H1 (cell line): ENCODE measurements around the gene UBE2A. TPM values are rescaled to one million over a fixed set of nuclear protein-coding genes. Genes with fewer than 3 reads are reported as not detected.

Experiments used
- CTCF ChIA-PET: fragments of 300-600 bp; sonication (Branson Sonifier 250); formaldehyde crosslinking; loops from one replicate; lab custom pipeline; 2021; ENCODE audit not compliant: partially characterized antibody; lab: Charles Lee
- POLR2A ChIA-PET: fragments of 300-600 bp; sonication (Branson Sonifier 250); formaldehyde crosslinking; loops from one replicate; lab custom pipeline; 2021; ENCODE audit warnings: inconsistent platforms; ENCODE audit not compliant: partially characterized antibody; lab: Charles Lee
- DNase-seq, 2 experiments: peaks; one replicate each; pipeline versions ENCODE4 v3.0.0 to v3.0.0-alpha.2; 2010 to 2022; ENCODE audit warnings: low spot score in 2 of 2, low read depth in 1 of 2, mixed read lengths in 1 of 2
- FAIRE-seq: peaks from 2 replicates; lab custom pipeline; 2011; peaks lifted over from hg19 to GRCh38; lab: Jason Lieb, UNC
- H2AFZ ChIP-seq: 2 replicates; pipeline ENCODE4 v1.8.1; 2012; ENCODE audit warnings: low read length, inconsistent platforms
- H2AK5ac ChIP-seq: 2 replicates; pipeline ENCODE4 v1.6.1; 2013; ENCODE audit warnings: low read depth, low read length
- H2BK120ac ChIP-seq: replicated peaks from 2 replicates; pipeline ENCODE3; 2013; ENCODE audit warnings: low read depth, low read length, inconsistent platforms
- H2BK12ac ChIP-seq: 2 replicates; pipeline ENCODE4 v1.6.1; 2013; ENCODE audit warnings: low read depth, low read length
- H2BK15ac ChIP-seq: 2 replicates; pipeline ENCODE4 v1.6.1; 2013; ENCODE audit warnings: low read length
- H2BK20ac ChIP-seq: 2 replicates; pipeline ENCODE4 v1.6.1; 2013; ENCODE audit warnings: low read length
- H2BK5ac ChIP-seq: 2 replicates; pipeline ENCODE4 v1.6.1; 2013; ENCODE audit warnings: low read depth, low read length
- H3K14ac ChIP-seq: 2 replicates; pipeline ENCODE4 v1.6.1; 2013; ENCODE audit warnings: inconsistent platforms; ENCODE audit not compliant: insufficient read length
- H3K18ac ChIP-seq: 2 replicates; pipeline ENCODE4 v1.6.1; 2013; ENCODE audit warnings: low read length; ENCODE audit errors: extremely low read depth
- H3K23ac ChIP-seq: 2 replicates; pipeline ENCODE4 v1.6.1; 2013; ENCODE audit warnings: inconsistent platforms; ENCODE audit not compliant: insufficient read length
- H3K23me2 ChIP-seq: 2 replicates; pipeline ENCODE4 v1.6.1; 2013; ENCODE audit warnings: low read depth, low read length
- H3K27ac ChIP-seq: 2 replicates; pipeline ENCODE4 v1.6.1; 2011; ENCODE audit warnings: low read depth, low read length, inconsistent platforms
- H3K27me3 ChIP-seq, 4 experiments: replicated peaks in 1 of 4; 1 replicate in 1 of 4; 2 replicates in 3 of 4; pipeline versions ENCODE4 v1.6.1 to v1.8.1; 2011 to 2013; ENCODE audit warnings: low read length in 3 of 4, mild to moderate bottlenecking in 3 of 4, inconsistent platforms in 2 of 4, mixed read lengths in 2 of 4, moderate library complexity in 1 of 4; ENCODE audit not compliant: control insufficient read depth in 3 of 4, insufficient read depth in 3 of 4; ENCODE audit errors: extremely low read depth in 1 of 4
- H3K36me3 ChIP-seq, 4 experiments: 2 replicates each; pipeline versions ENCODE4 v1.6.1 to v1.8.1; 2011 to 2013; ENCODE audit warnings: mild to moderate bottlenecking in 4 of 4, low read length in 3 of 4, moderate library complexity in 2 of 4, control low read depth in 1 of 4, inconsistent platforms in 1 of 4; ENCODE audit not compliant: insufficient read depth in 4 of 4, control insufficient read depth in 2 of 4
- H3K4ac ChIP-seq: replicated peaks from 2 replicates; pipeline ENCODE3; 2013; ENCODE audit warnings: low read length, low read depth, mixed read lengths, inconsistent platforms; ENCODE audit not compliant: insufficient read length
- H3K4me1 ChIP-seq, 4 experiments: replicated peaks in 1 of 4; 1 replicate in 1 of 4; 2 replicates in 3 of 4; pipeline versions ENCODE4 v1.6.1 to v1.8.1; 2011 to 2013; ENCODE audit warnings: low read length in 3 of 4, inconsistent platforms in 2 of 4, mixed read lengths in 1 of 4; ENCODE audit not compliant: insufficient read depth in 4 of 4, control insufficient read depth in 3 of 4
- H3K4me2 ChIP-seq, 2 experiments: 2 replicates each; pipeline versions ENCODE4 v1.6.1 to v1.8.1; 2011 to 2013; ENCODE audit warnings: low read depth in 2 of 2, low read length in 2 of 2, control low read depth in 1 of 2, inconsistent platforms in 1 of 2, mild to moderate bottlenecking in 1 of 2; ENCODE audit not compliant: insufficient read depth in 1 of 2
- H3K4me3 ChIP-seq, 4 experiments: fragments of 200-600, 300-600 bp in 1 of 4; sonication (generic), shearing (Covaris generic), sonication (Bioruptor Twin) in 1 of 4; 2 replicates each; pipeline versions ENCODE4 v1.5.1 to v1.8.1; 2011 to 2016; ENCODE audit warnings: low read length in 4 of 4, low read depth in 3 of 4, control low read depth in 2 of 4, inconsistent platforms in 2 of 4, mild to moderate bottlenecking in 2 of 4, mixed read lengths in 1 of 4, moderate library complexity in 1 of 4; ENCODE audit not compliant: insufficient read depth in 2 of 4; ENCODE audit errors: extremely low read depth in 1 of 4
- H3K56ac ChIP-seq: replicated peaks from 2 replicates; pipeline ENCODE3; 2013; ENCODE audit warnings: low read depth, mild to moderate bottlenecking, mixed read lengths, low read length, inconsistent platforms; ENCODE audit not compliant: insufficient read length
- H3K79me1 ChIP-seq: 2 replicates; pipeline ENCODE4 v1.6.1; 2013; ENCODE audit warnings: low read depth, low read length, control low read depth
- H3K79me2 ChIP-seq, 2 experiments: 2 replicates each; pipeline versions ENCODE4 v1.6.1 to v1.8.1; 2012 to 2013; ENCODE audit warnings: low read length in 2 of 2, mild to moderate bottlenecking in 2 of 2, inconsistent platforms in 1 of 2; ENCODE audit not compliant: insufficient read depth in 2 of 2, control insufficient read depth in 1 of 2
- H3K9ac ChIP-seq, 4 experiments: replicated peaks in 1 of 4; 1 replicate in 1 of 4; 2 replicates in 3 of 4; pipeline versions ENCODE4 v1.6.1 to v1.8.1; 2011 to 2013; ENCODE audit warnings: low read depth in 3 of 4, low read length in 3 of 4, control low read depth in 2 of 4, mild to moderate bottlenecking in 2 of 4, moderate library complexity in 2 of 4, inconsistent platforms in 1 of 4; ENCODE audit errors: extremely low read depth in 1 of 4
- H3K9me3 ChIP-seq, 2 experiments: 2 replicates each; pipeline versions ENCODE4 v1.6.1 to v1.8.1; 2012 to 2013; ENCODE audit warnings: mild to moderate bottlenecking in 2 of 2, moderate library complexity in 2 of 2, control low read depth in 1 of 2, inconsistent platforms in 1 of 2, low read depth in 1 of 2, low read length in 1 of 2, mixed read lengths in 1 of 2; ENCODE audit not compliant: insufficient read depth in 2 of 2
- H4K20me1 ChIP-seq, 2 experiments: replicated peaks in 1 of 2; 2 replicates each; pipeline versions ENCODE3 to v1.8.1; 2011 to 2013; ENCODE audit warnings: inconsistent platforms in 2 of 2, low read length in 2 of 2, mild to moderate bottlenecking in 1 of 2; ENCODE audit not compliant: insufficient read depth in 2 of 2, control insufficient read depth in 1 of 2
- H4K5ac ChIP-seq: 2 replicates; pipeline ENCODE4 v1.6.1; 2013; ENCODE audit warnings: low read length, low read depth, mixed read lengths, inconsistent platforms; ENCODE audit not compliant: insufficient read length
- H4K8ac ChIP-seq: 2 replicates; pipeline ENCODE4 v1.8.0; 2013; ENCODE audit warnings: mild to moderate bottlenecking, moderate library complexity, low read length, inconsistent platforms; ENCODE audit not compliant: insufficient read depth; ENCODE audit errors: extremely low read depth
- H4K91ac ChIP-seq: replicated peaks from 2 replicates; pipeline ENCODE3; 2013; ENCODE audit warnings: low read length, mixed read lengths, inconsistent platforms; ENCODE audit not compliant: insufficient read length
- CBX5 ChIP-seq: fragments of 300-800, 300-1000 bp; sonication (generic); IDR thresholded peaks from 2 replicates; pipeline ENCODE4 v1.7.1; 2016; ENCODE audit warnings: antibody characterized with exemption, low read length, low read depth
- CHD2 ChIP-seq: IDR thresholded peaks from 2 replicates; pipeline ENCODE4 v1.6.1; 2012; ENCODE audit warnings: low read length, improper control_type of control experiment
- CREB1 ChIP-seq: IDR thresholded peaks from 2 replicates; pipeline ENCODE4 v1.6.1; 2012; ENCODE audit warnings: inconsistent platforms
- CTBP2 ChIP-seq: IDR thresholded peaks from 2 replicates; pipeline ENCODE4 v1.7.0; 2011; ENCODE audit warnings: borderline replicate concordance, mild to moderate bottlenecking, moderate library complexity, mixed read lengths, low read length; ENCODE audit not compliant: insufficient read depth, insufficient read length
- EZH2 ChIP-seq: fragments of 200-600 bp; sonication (generic); IDR thresholded peaks from 2 replicates; pipeline ENCODE4 v1.7.1; 2012; ENCODE audit warnings: low read depth, mild to moderate bottlenecking, moderate library complexity, low read length, inconsistent platforms; ENCODE audit not compliant: severe bottlenecking
- JUND ChIP-seq: IDR thresholded peaks from 2 replicates; pipeline ENCODE4 v1.6.1; 2011; ENCODE audit warnings: mild to moderate bottlenecking, improper control_type of control experiment, low read length
- KDM1A ChIP-seq: fragments of 200-600, 300-600 bp; sonication (generic); IDR thresholded peaks from 2 replicates; pipeline ENCODE4 v1.7.1; 2016; ENCODE audit warnings: mild to moderate bottlenecking, low read length, borderline replicate concordance
- MAX ChIP-seq: IDR thresholded peaks from 2 replicates; pipeline ENCODE4 v1.6.1; 2012; ENCODE audit warnings: inconsistent platforms
- NRF1 ChIP-seq: IDR thresholded peaks from 2 replicates; pipeline ENCODE4 v1.6.1; 2011; ENCODE audit warnings: mild to moderate bottlenecking, low read depth, low read length, improper control_type of control experiment
- POLR2AphosphoS5 ChIP-seq: IDR thresholded peaks from 2 replicates; pipeline ENCODE4 v1.6.1; 2011; ENCODE audit warnings: low read depth, low read length
- RFX5 ChIP-seq: IDR thresholded peaks from 2 replicates; pipeline ENCODE4 v1.6.1; 2011; ENCODE audit warnings: low read depth, low read length, improper control_type of control experiment, borderline replicate concordance
- SIN3A ChIP-seq, 2 experiments: IDR thresholded peaks in 1 of 2; conservative IDR thresholded peaks in 1 of 2; 2 replicates each; pipeline ENCODE4 v1.6.1; 2011 to 2012; ENCODE audit warnings: low read length in 2 of 2, improper control_type of control experiment in 1 of 2, low read depth in 1 of 2, mild to moderate bottlenecking in 1 of 2
- SIX5 ChIP-seq: IDR thresholded peaks from 2 replicates; pipeline ENCODE4 v1.6.1; 2011; ENCODE audit warnings: mild to moderate bottlenecking, low read depth, low read length
- SRF ChIP-seq: IDR thresholded peaks from 2 replicates; pipeline ENCODE4 v1.6.1; 2011; ENCODE audit warnings: mild to moderate bottlenecking, low read depth, low read length, moderate library complexity
- YY1 ChIP-seq: IDR thresholded peaks from 2 replicates; pipeline ENCODE4 v1.6.1; 2011; ENCODE audit warnings: low read depth, mild to moderate bottlenecking, low read length
- ZNF274 ChIP-seq: IDR thresholded peaks from 2 replicates; pipeline ENCODE4 v1.7.0; 2012; ENCODE audit warnings: low read length, borderline replicate concordance; ENCODE audit errors: extremely low read depth
- WGBS, 2 experiments: shearing (Covaris generic) in 1 of 2; methylation state at CpG; one replicate each; pipeline versions ENCODE4 v1.1.6 to v1.1.7; 2013 to 2015; ENCODE audit warnings: low lambda C conversion rate in 2 of 2, mixed read lengths in 2 of 2, inconsistent platforms in 1 of 2, low coverage in 1 of 2, missing lambda C conversion rate in 1 of 2; ENCODE audit not compliant: insufficient replicate concordance in 2 of 2, insufficient coverage in 1 of 2, insufficient read length in 1 of 2; ENCODE audit errors: extremely low coverage in 1 of 2, missing lambda C conversion rate in 1 of 2; 5-methylcytosine and 5-hydroxymethylcytosine counted together
- polyA plus RNA-seq, 7 experiments: library from polyadenylated mRNA; depleted of rRNA in 3 of 7; stranded (reverse) in 5 of 7; unstranded in 2 of 7; fragments of >200 nt in 5 of 7; fragments of 200-250 nt in 2 of 7; gene quantifications; 1 replicate in 5 of 7; 2 replicates in 1 of 7; 4 replicates in 1 of 7; pipeline versions ENCODE4 v1.2.1 to v1.2.3, GENCODE V29; 2011 to 2013; ENCODE audit warnings: missing spikeins in 2 of 7, mixed read lengths in 2 of 7
- total RNA-seq: library from RNA; stranded (reverse); fragmentation: NEBNext Ultra II Directional; extraction: Animal tissue kit (Norgen Biotek cat#: 25700); gene quantifications from 2 replicates; pipeline ENCODE4 v1.2.1, GENCODE V29; 2021

The UBE2A gene
- total and polyA plus RNA-seq, 2 of the 8 experiments (the other 6 are each of a cell fraction or from before 2014, with no cell fraction given) = 24.8 to 43.9 TPM

DNA sequence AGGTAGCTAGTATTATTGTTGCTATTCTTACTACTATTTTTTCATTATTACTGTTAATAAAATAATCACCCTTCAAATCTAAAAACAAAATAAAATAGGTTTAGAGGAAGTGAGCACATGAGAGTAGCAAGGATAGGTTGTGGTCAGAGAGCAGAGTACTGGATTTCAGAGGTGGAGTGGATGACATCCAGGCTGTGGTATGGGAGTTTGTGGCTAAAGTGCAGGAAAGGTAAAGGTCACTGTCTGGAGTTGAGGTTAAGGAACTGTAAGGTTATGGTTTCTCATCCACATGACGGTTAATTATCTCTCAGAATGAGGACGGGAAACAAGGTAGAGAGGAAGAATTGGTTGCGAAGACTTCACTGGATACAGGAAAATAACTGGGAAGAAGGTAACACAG lies 36.9 kb upstream of the UBE2A start:
- H3K4ac ChIP-seq = no peak overlapping the region
- POLR2A ChIA-PET = no interaction called here
- H3K4me3 ChIP-seq = no peak overlapping the region
- no peak overlapping the region for H4K8ac ChIP-seq
- no peak overlapping the region for H3K56ac ChIP-seq
- H2AK5ac ChIP-seq = no peak overlapping the region
- no peak overlapping the region for H2AFZ ChIP-seq
- H3K27me3 ChIP-seq = no peaks in the 10 kb centered on the region
- H3K36me3 ChIP-seq = no peaks in the 10 kb centered on the region; a peak in 1 of 8 replicates
- H3K9me3 ChIP-seq = no peaks in the 10 kb centered on the region
- no peak overlapping the region for H2BK15ac ChIP-seq
- H4K91ac ChIP-seq = no peak overlapping the region
- no peak overlapping the region for H2BK120ac ChIP-seq
- H3K79me1 ChIP-seq = no peaks in the 10 kb centered on the region
- FAIRE-seq (no peak), DNase-seq (no peak)
- H3K9ac ChIP-seq = no peak overlapping the region
- no peaks in the 10 kb centered on the region for H4K20me1 ChIP-seq
- H3K4me1 ChIP-seq = no peaks in the 10 kb centered on the region
- H3K23ac ChIP-seq = no peak overlapping the region
- H2BK5ac ChIP-seq = no peak overlapping the region
- H3K23me2 ChIP-seq = no peaks in the 10 kb centered on the region
- no peak overlapping the region for H2BK20ac ChIP-seq
- no peak overlapping the region for H2BK12ac ChIP-seq
- CTCF ChIA-PET = interaction anchor here (1.7 kb wide), 1 partner anchor 25 kb away, joined by 4 read pairs; no protein-coding TSS in a partner anchor
- no peak overlapping the region for H3K27ac ChIP-seq
- no peak overlapping the region for H3K14ac ChIP-seq
- no peaks in the 10 kb centered on the region for H3K79me2 ChIP-seq
- H3K18ac ChIP-seq = no peak overlapping the region
- H4K5ac ChIP-seq = no peak overlapping the region
- WGBS, 2 experiments = 57% methylated on average over 3 of the region's 3 CpGs; no CpG with 5 or more reads in 1 of the 2 experiments
- no peak overlapping the region for H3K4me2 ChIP-seq
- TF ChIP-seq YY1 = no peak
- TF ChIP-seq SIX5 = no peak
- no peak for TF ChIP-seq CREB1
- no peak for TF ChIP-seq CBX5
- no peak for TF ChIP-seq CHD2
- TF ChIP-seq EZH2 = no peak
- no peak for TF ChIP-seq POLR2AphosphoS5
- TF ChIP-seq JUND = no peak
- no peak for TF ChIP-seq MAX
- no peak for TF ChIP-seq NRF1
- TF ChIP-seq SIN3A (conservative IDR thresholded peaks at IDR 0.05 in 1 of 2, IDR thresholded peaks at IDR 0.05 in 1 of 2; ENCODE audit: low read depth in 1 of 2, low read length in 2 of 2) = no peak
- TF ChIP-seq RFX5 = no peak
- TF ChIP-seq SRF = no peak
- no peak for TF ChIP-seq CTBP2
- TF ChIP-seq ZNF274 = no peak
- no peak for TF ChIP-seq KDM1A
